ENCODE measurements around the gene PALM. TPM values are rescaled to one million over a fixed set of nuclear protein-coding genes. Genes with fewer than 3 reads are reported as not detected.
"Not testable (repeated sequence)": the region's sequence is repeated elsewhere in the genome, so short reads cannot be mapped to it uniquely, and the experiment has no call there.

PALM gene
- total RNA-seq, 3 donors from 2014 or later: 16.1 to 61.0 (median 35.1) TPM

DNA sequence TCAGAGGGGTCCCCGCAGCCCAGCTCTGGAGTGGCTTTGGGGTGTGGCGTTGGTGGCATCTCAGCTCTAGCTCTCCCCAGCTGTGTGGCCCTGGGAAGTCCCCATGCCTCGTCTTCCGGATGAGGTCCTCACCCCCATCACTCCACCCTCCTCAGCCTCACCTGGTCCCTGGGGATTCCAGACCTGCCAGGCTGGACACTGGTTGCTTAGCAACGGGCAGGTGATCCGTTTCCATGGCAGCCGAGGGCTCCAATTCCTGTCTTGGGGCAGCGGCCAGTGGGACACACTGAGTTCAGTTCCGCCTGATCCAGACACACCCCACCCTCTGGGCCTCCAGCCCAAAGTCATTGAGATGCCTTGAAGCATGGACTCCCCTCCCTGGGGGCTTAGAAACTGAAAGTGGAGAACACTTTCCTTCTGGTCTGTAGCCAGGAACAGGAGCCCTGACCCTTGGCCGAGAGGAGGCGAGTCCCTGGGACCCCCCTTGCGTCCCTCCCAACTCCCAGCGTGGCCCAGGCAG lies 34.5 kb downstream of the PALM start:
- H3K4me3 ChIP-seq: no peak overlapping the region
- no peaks in the 10 kb centered on the region for H3K4me1 ChIP-seq
- DNase-seq (ENCODE audit: low spot score in 2 of 2): no peak
- intact Hi-C loops (cut with DNase I; ENCODE audit: low total_unique reads): no loop called here
- peaks cover 9 to 34% of the 10 kb centered on the region in 2 donors for H3K9me3 ChIP-seq
- TF ChIP-seq POLR2A (IDR thresholded peaks at IDR 0.05): no peak
- TF ChIP-seq POLR2AphosphoS5 (IDR thresholded peaks at IDR 0.05): no peak
- TF ChIP-seq, protein P1, sequence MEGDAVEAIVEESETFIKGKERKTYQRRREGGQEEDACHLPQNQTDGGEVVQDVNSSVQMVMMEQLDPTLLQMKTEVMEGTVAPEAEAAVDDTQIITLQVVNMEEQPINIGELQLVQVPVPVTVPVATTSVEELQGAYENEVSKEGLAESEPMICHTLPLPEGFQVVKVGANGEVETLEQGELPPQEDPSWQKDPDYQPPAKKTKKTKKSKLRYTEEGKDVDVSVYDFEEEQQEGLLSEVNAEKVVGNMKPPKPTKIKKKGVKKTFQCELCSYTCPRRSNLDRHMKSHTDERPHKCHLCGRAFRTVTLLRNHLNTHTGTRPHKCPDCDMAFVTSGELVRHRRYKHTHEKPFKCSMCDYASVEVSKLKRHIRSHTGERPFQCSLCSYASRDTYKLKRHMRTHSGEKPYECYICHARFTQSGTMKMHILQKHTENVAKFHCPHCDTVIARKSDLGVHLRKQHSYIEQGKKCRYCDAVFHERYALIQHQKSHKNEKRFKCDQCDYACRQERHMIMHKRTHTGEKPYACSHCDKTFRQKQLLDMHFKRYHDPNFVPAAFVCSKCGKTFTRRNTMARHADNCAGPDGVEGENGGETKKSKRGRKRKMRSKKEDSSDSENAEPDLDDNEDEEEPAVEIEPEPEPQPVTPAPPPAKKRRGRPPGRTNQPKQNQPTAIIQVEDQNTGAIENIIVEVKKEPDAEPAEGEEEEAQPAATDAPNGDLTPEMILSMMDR (IDR thresholded peaks at IDR 0.05): no peak
- H3K36me3 ChIP-seq: no peaks in the 10 kb centered on the region
- H3K27ac ChIP-seq: no peak overlapping the region
- no peaks in the 10 kb centered on the region for H3K27me3 ChIP-seq

DNA sequence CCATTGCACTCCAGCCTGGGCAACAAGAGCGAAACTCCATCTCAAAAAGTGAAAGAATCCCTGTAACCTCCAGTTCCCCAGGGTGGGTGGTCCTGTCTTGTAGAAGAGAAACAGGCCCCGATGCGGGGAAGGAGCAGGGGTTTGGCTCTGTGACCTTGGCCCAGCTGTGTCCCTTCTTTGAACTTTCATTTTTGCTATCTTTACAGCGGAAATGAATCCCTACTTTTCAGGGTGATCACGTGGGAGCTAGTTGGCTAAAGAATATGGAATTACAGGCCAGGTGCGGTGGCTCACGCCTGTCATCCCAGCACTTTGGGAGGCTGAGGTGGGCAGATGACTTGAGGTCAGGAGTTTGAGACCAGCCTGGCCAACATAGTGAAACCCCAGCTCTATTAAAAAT lies 36.4 kb downstream of the PALM start:
- DNase-seq (ENCODE audit: low spot score in 2 of 2); intact Hi-C loops (cut with DNase I; ENCODE audit: low total_unique reads); H3K4me1 ChIP-seq; H3K27ac ChIP-seq; H3K4me3 ChIP-seq; H3K36me3 ChIP-seq; H3K27me3 ChIP-seq: not testable (repeated sequence)
- H3K9me3 ChIP-seq: peaks cover 9 to 36% of the 10 kb centered on the region in 2 donors

GRCh38 chr19:746208-746819 lies 37.6 kb downstream of the PALM start:
- H3K36me3 ChIP-seq: no peaks in the 10 kb centered on the region
- peaks cover 9 to 36% of the 10 kb centered on the region in 2 donors for H3K9me3 ChIP-seq
- DNase-seq (ENCODE audit: low spot score in 2 of 2): no peak
- H3K4me3 ChIP-seq: no peak overlapping the region
- H3K27me3 ChIP-seq: no peaks in the 10 kb centered on the region
- intact Hi-C loops (cut with DNase I; ENCODE audit: low total_unique reads): no loop called here
- no peaks in the 10 kb centered on the region for H3K4me1 ChIP-seq
- no peak overlapping the region for H3K27ac ChIP-seq
- TF ChIP-seq, protein P1 (IDR thresholded peaks at IDR 0.05): no peak
- TF ChIP-seq POLR2AphosphoS5 (IDR thresholded peaks at IDR 0.05) (no peak), POLR2A (IDR thresholded peaks at IDR 0.05) (no peak)

DNA sequence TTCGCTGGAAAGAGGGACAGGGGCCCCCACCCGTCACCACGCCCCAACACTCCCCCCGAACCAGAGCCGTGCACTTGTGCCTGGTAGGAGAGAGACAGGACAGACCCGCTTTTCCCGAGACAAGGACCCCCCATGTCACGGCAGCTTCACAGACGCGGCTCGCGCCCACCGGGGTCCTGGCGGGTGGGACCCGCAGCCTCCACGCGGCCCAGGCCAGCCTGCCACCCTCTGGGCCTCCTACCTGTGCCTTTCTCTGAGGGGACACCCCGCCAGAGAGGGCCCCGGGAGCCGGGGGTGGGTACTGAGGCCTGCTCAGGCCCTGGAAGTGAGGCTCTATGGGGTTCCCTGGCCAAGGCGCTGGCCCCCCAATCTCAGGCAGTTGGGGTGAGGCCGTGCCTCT lies 38.2 kb downstream of the PALM start:
- TF ChIP-seq POLR2AphosphoS5 (IDR thresholded peaks at IDR 0.05) (no peak), POLR2A (IDR thresholded peaks at IDR 0.05) (no peak)
- TF ChIP-seq, protein P1 (IDR thresholded peaks at IDR 0.05): no peak
- Histone ChIP-seq H3K9me3 (peaks cover 9 to 36% of the 10 kb centered on the region in 2 donors), H3K4me3 (no peak overlapping the region), H3K27me3 (no peaks in the 10 kb centered on the region), H3K36me3 (no peaks in the 10 kb centered on the region), H3K4me1 (no peaks in the 10 kb centered on the region), H3K27ac (no peak overlapping the region)
- DNase-seq (ENCODE audit: low spot score in 2 of 2): no peak
- intact Hi-C loops (cut with DNase I; ENCODE audit: low total_unique reads): no loop called here

- intact Hi-C loops (cut with DNase I; ENCODE audit: low total_unique reads): no loop called here
- Histone ChIP-seq H3K9me3 (peaks cover 9 to 36% of the 10 kb centered on the region in 2 donors), H3K4me3 (no peak overlapping the region), H3K36me3 (no peaks in the 10 kb centered on the region), H3K27me3 (no peaks in the 10 kb centered on the region), H3K4me1 (no peaks in the 10 kb centered on the region), H3K27ac (no peak overlapping the region)
- DNase-seq (ENCODE audit: low spot score in 2 of 2): no peak
- TF ChIP-seq POLR2A (IDR thresholded peaks at IDR 0.05): no peak
- TF ChIP-seq, protein P1 (IDR thresholded peaks at IDR 0.05): no peak
- TF ChIP-seq POLR2AphosphoS5 (IDR thresholded peaks at IDR 0.05): no peak
These were observed 38.9 kb downstream of the PALM start for GRCh38 chr19:747432-748273.
